GM12874 (cell line): ENCODE results near the gene RBPMS2.
A peak's percentile ranks its signal among the peaks of the same experiment; 100 is the strongest.

Experiments
- TF ChIP-seq, protein P1 (sequence below): IDR thresholded peaks from 2 replicates; pipeline ENCODE4 v1.5.1; 2011; ENCODE audit warnings: low read depth, mild to moderate bottlenecking, control low read depth, low read length, moderate library complexity; ENCODE audit not compliant: insufficient read depth

RBPMS2 gene

DNA sequence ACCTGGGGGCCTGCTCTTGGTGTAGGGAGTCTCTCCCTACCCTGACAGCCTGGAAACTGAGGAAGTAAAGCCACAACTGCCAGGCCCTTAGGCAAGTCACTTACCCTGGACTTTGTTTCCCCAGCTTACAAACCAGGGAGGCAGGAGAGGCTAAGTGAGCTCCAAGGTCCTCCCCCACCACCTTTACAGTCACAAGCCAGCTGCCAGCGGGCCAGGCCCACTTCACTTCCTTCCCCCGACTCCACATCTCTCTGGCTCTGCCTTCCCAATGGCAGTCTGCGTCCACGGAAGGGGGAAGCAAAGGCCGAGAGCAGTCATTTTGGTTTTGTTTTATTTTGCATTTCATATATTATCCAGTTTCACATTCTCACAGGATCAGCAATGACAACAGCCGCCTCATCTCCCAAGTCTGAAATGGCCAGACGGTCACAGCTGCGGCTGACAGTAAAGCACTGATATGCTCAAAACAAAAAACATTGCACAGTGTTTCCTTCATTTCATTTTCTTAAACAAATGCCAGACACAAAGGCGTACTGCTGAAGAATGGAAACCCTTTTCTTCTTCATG, 35.7 kb downstream of the RBPMS2 start:
- TF ChIP-seq, protein P1, sequence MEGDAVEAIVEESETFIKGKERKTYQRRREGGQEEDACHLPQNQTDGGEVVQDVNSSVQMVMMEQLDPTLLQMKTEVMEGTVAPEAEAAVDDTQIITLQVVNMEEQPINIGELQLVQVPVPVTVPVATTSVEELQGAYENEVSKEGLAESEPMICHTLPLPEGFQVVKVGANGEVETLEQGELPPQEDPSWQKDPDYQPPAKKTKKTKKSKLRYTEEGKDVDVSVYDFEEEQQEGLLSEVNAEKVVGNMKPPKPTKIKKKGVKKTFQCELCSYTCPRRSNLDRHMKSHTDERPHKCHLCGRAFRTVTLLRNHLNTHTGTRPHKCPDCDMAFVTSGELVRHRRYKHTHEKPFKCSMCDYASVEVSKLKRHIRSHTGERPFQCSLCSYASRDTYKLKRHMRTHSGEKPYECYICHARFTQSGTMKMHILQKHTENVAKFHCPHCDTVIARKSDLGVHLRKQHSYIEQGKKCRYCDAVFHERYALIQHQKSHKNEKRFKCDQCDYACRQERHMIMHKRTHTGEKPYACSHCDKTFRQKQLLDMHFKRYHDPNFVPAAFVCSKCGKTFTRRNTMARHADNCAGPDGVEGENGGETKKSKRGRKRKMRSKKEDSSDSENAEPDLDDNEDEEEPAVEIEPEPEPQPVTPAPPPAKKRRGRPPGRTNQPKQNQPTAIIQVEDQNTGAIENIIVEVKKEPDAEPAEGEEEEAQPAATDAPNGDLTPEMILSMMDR, result no peak

GRCh38 chr15:64739156-64739555, 36.2 kb downstream of the RBPMS2 start:
- TF ChIP-seq, protein P1, result no peak

GRCh38 chr15:64738226-64739095, 36.9 kb downstream of the RBPMS2 start:
- TF ChIP-seq, protein P1, result no peak

GRCh38 chr15:64732156-64732860, 43.1 kb downstream of the RBPMS2 start:
- TF ChIP-seq, protein P1, result no peak

GRCh38 chr15:64731805-64732151, 43.6 kb downstream of the RBPMS2 start:
- TF ChIP-seq, protein P1, result no peak

DNA sequence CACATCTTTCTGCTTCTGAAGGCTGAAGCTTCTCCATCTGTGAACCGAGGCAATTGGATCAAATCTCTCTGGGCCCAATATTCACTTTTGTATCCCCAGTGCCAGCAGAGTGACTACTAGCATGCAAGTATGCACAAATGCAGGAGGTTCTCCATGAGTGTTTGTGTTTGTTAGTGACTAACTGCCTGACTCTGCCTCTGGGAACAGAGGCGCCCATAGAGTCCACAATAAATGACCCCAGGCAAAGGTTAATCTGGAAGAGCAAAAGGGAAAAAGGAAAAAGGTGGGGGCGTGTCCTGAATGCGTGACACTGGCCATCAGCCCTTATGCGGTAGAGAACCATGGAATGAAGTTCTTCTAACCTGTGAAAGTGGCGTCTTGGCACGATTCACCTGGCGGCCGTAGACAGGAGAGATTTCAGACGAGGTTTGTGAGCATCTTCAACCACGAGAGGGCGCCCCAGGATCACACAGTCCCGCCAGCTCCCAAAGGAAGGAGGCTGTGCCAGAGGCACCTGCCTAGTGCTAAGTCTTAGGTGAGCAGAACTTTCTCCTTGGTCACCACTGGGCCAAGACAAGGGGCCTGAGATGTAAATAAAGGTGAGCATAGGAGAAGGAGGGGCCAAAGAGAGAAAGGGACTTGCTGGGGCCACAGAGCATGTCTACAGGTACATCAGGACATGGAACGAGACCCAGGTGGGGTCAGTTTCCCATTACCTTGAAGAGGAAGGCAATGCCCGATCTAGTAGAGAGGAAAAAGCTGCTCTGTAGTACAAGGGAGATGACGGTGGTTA, 44.2 kb downstream of the RBPMS2 start:
- TF ChIP-seq, protein P1, result peak; percentile 86

DNA sequence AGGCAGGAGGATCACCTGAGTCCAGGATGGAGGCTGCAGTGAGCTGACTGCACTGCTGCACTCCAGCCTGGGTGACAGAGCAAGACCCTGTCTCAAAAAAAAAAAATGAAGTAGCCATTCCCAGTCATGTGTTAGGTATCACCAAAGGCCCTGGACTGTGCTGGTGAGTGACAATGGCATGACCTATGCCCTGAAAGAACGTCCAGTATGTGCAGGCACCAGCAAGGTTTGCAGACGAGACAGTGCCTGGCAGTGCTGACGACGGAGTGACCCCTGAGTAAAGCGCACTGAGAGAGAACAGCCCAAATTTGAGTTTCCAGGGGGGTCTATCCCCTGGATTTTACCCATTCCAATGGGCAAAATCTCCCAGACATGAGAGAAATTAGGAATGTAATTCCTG, 45.2 kb downstream of the RBPMS2 start:
- TF ChIP-seq, protein P1, result no peak
